GM18517 (cell line): ENCODE results near the gene THSD4.

ENCODE experiments used
- ATAC-seq: cut with Tn5 transposase; IDR thresholded peaks from one replicate; pipeline ENCODE4 v1.9.1; 2021; ENCODE audit warnings: mild to moderate bottlenecking, moderate library complexity; ENCODE audit not compliant: unreplicated experiment

THSD4 gene

GRCh38 chr15:71551566-71551965, 436.3 kb downstream of the THSD4 start:
- ATAC-seq = no peak

GRCh38 chr15:71559098-71559497, 443.8 kb downstream of the THSD4 start:
- no peak for ATAC-seq

- ATAC-seq = no peak
Measured at GRCh38 chr15:71559616-71560015, 444.3 kb downstream of the THSD4 start.

- no peak for ATAC-seq
Measured at GRCh38 chr15:71562251-71562650, 447.0 kb downstream of the THSD4 start.

- no peak for ATAC-seq
Measured at GRCh38 chr15:71564217-71564616, 448.9 kb downstream of the THSD4 start.

- ATAC-seq = no peak
Measured at GRCh38 chr15:71565006-71565405, 449.7 kb downstream of the THSD4 start.

GRCh38 chr15:71565631-71566160, 450.4 kb downstream of the THSD4 start:
- ATAC-seq = no peak

- no peak for ATAC-seq
Measured at GRCh38 chr15:71566226-71566625, 451.0 kb downstream of the THSD4 start.

- ATAC-seq = no peak
Measured at GRCh38 chr15:71567173-71567572, 451.9 kb downstream of the THSD4 start.

GRCh38 chr15:71568227-71568626, 453.0 kb downstream of the THSD4 start:
- no peak for ATAC-seq

- ATAC-seq = no peak
Measured at GRCh38 chr15:71570736-71571135, 455.5 kb downstream of the THSD4 start.

- ATAC-seq = no peak
Measured at GRCh38 chr15:71571641-71572040, 456.4 kb downstream of the THSD4 start.

GRCh38 chr15:71572452-71573053, 457.3 kb downstream of the THSD4 start:
- ATAC-seq = no peak

GRCh38 chr15:71573599-71573998, 458.3 kb downstream of the THSD4 start:
- ATAC-seq = no peak

GRCh38 chr15:71575474-71576045, 460.3 kb downstream of the THSD4 start:
- ATAC-seq = no peak

GRCh38 chr15:71577071-71577470, 461.8 kb downstream of the THSD4 start:
- no peak for ATAC-seq

- ATAC-seq = no peak
Measured at GRCh38 chr15:71581398-71581930, 466.2 kb downstream of the THSD4 start.

- ATAC-seq = no peak
Measured at GRCh38 chr15:71585159-71585558, 469.9 kb downstream of the THSD4 start.

- ATAC-seq = no peak
Measured at GRCh38 chr15:71586463-71586862, 471.2 kb downstream of the THSD4 start.

- no peak for ATAC-seq
Measured at GRCh38 chr15:71588746-71589145, 473.5 kb downstream of the THSD4 start.

GRCh38 chr15:71591057-71591456, 475.8 kb downstream of the THSD4 start:
- no peak for ATAC-seq

GRCh38 chr15:71592203-71592602, 476.9 kb downstream of the THSD4 start:
- no peak for ATAC-seq
